NB4 (cell line): ENCODE data around the gene NKX2-8.

ENCODE experiments used
- DNase-seq: peaks from one replicate; pipeline ENCODE4 v3.0.0; 2010; ENCODE audit warnings: low read depth
- H3K4me3 ChIP-seq: one replicate; pipeline ENCODE4 v1.5.1; 2011; ENCODE audit warnings: mild to moderate bottlenecking, low read depth, low read length, moderate library complexity
- CTCF ChIP-seq: IDR thresholded peaks from one replicate; pipeline ENCODE4 v1.5.1; 2012; ENCODE audit warnings: low read depth, low read length
- MAX ChIP-seq: IDR thresholded peaks from 2 replicates; pipeline ENCODE4 v1.6.1; 2011; ENCODE audit warnings: low read depth, low read length
- MYC ChIP-seq: IDR thresholded peaks from 2 replicates; pipeline ENCODE4 v1.6.1; 2011; ENCODE audit warnings: low read depth, low read length
- POLR2A ChIP-seq: IDR thresholded peaks from 2 replicates; pipeline ENCODE4 v1.6.1; 2011; ENCODE audit warnings: mild to moderate bottlenecking; ENCODE audit not compliant: insufficient read length; ENCODE audit errors: extremely low read depth

Gene NKX2-8

GRCh38 chr14:36582874-36583241 is 444 bp upstream of the NKX2-8 start:
- DNase-seq: no peak
- no peak overlapping the region for H3K4me3 ChIP-seq
- TF ChIP-seq MAX: no peak
- no peak for TF ChIP-seq CTCF
- no peak for TF ChIP-seq POLR2A
- no peak for TF ChIP-seq MYC

GRCh38 chr14:36580856-36581831 is 1.3 kb downstream of the NKX2-8 start:
- no peak for DNase-seq

GRCh38 chr14:36580141-36580855 is 2.1 kb downstream of the NKX2-8 start:
- TF ChIP-seq CTCF (no peak), POLR2A (no peak), MYC (no peak), MAX (no peak)
- H3K4me3 ChIP-seq: no peak overlapping the region
- no peak for DNase-seq

More at GRCh38 chr14:36580856-36581831, 1.3 kb downstream of the NKX2-8 start:
- no peak overlapping the region for H3K4me3 ChIP-seq
- TF ChIP-seq CTCF: no peak
- TF ChIP-seq MYC: no peak
- TF ChIP-seq POLR2A: no peak
- TF ChIP-seq MAX: no peak

GRCh38 chr14:36579573-36580140 is 2.8 kb downstream of the NKX2-8 start:
- TF ChIP-seq CTCF: no peak
- TF ChIP-seq MAX: no peak
- no peak for TF ChIP-seq POLR2A
- TF ChIP-seq MYC: no peak
- no peak overlapping the region for H3K4me3 ChIP-seq
- DNase-seq: no peak

- no peak for DNase-seq
- no peak overlapping the region for H3K4me3 ChIP-seq
- TF ChIP-seq MYC (no peak), CTCF (no peak), POLR2A (no peak), MAX (no peak)
These were observed 3.3 kb downstream of the NKX2-8 start for GRCh38 chr14:36579001-36579555.
